Upper lobe of right lung (tissue), 1 donor: Measurements from ENCODE around the gene WWC1. TPM values are rescaled to one million over a fixed set of nuclear protein-coding genes. Genes with fewer than 3 reads are reported as not detected.

ENCODE experiments used
- ATAC-seq: fragments of 200-7000 bp; cut with Tn5 transposase; one replicate; pipeline ENCODE4 v1.9.1; 2020; ENCODE audit warnings: mild to moderate bottlenecking, moderate library complexity
- DNase-seq: peaks from one replicate; pipeline ENCODE4 v3.0.0-alpha.2; 2020
- H3K27ac ChIP-seq: fragments of 200-600 bp; one replicate; pipeline ENCODE4 v1.8.0; 2022
- H3K27me3 ChIP-seq: fragments of 200-600 bp; one replicate; pipeline ENCODE4 v1.8.0; 2022; ENCODE audit warnings: mild to moderate bottlenecking
- H3K36me3 ChIP-seq: fragments of 200-600 bp; one replicate; pipeline ENCODE4 v1.8.0; 2022
- H3K4me1 ChIP-seq: fragments of 200-600 bp; one replicate; pipeline ENCODE4 v1.8.0; 2022
- H3K4me3 ChIP-seq: fragments of 200-600 bp; one replicate; pipeline ENCODE4 v1.8.0; 2022; ENCODE audit warnings: mild to moderate bottlenecking
- H3K9me3 ChIP-seq: fragments of 200-600 bp; one replicate; pipeline ENCODE4 v1.8.0; 2022
- CTCF ChIP-seq: fragments of 200-600 bp; IDR thresholded peaks from one replicate; pipeline ENCODE4 v1.8.0; 2022; ENCODE audit warnings: antibody characterized with exemption
- intact Hi-C: fragments of 100-400 bp; cut with DNase I; formaldehyde crosslinking; loops from one replicate; pipeline ENCODE4 v1.11.0; 2022
- total RNA-seq: library from RNA; stranded (reverse); fragmentation: NEBNext Ultra II Directional; extraction: Animal tissue kit (Norgen Biotek cat#: 25700); gene quantifications from one replicate; pipeline ENCODE4 v1.2.1, GENCODE V29; 2021
- donor health status: DM: no; HTN: yes; CAD: no; lungs with severe emphysema.

WWC1 gene
- total RNA-seq, 1 donor from 2014 or later: 94.2 TPM

GRCh38 chr5:168424594-168425323 lies 133.3 kb downstream of the WWC1 start:
- H3K27me3 ChIP-seq: no peaks in the 10 kb centered on the region
- no peak for TF ChIP-seq CTCF
- no peak for ATAC-seq
- no peaks in the 10 kb centered on the region for H3K9me3 ChIP-seq
- H3K36me3 ChIP-seq: peaks cover 2% of the 10 kb centered on the region
- DNase-seq: no peak
- no peak overlapping the region for H3K27ac ChIP-seq
- intact Hi-C loops: no loop called here
- H3K4me3 ChIP-seq: no peak overlapping the region
- no peaks in the 10 kb centered on the region for H3K4me1 ChIP-seq

DNA sequence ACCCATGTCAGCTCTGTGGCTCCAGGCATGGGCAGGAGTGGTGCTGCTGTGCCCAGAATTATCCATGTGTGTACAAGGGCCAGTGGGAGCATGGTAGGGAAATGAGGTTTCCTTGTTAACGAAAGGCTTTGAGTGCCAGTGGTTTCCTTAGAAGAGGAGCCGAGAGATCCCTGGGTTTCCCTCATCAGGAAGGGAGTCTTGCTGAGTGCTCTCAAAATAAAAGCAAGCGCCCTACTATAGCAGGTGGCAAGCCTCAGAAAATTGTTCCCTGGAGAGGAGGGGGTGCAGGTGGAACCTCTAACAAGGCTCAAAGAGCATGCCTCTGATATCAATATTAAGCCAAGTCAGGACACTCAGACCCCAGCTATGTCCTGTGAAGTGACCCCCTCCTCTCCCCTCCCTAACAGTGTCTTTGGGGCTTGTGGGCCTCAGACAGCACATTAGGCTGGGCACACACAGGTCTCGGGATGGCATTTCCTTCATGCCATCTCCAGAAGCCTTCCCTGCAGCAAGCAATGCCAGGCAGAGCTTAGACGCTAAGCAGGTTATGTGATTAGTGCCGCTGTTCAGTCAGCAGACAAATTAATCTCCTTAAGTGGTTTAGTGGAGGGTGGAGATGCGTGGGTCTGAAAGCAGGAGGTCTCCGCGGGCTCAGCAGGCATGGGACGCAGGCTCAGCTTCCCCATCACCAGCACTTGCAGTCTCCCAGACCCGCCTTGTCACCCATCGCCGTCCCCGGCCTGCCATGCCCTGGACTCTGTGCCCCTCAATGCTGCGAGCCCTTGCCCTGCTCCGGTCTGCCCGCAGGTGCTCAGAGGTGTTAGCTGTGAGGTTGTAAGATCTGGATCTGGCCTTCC lies 134.8 kb downstream of the WWC1 start:
- H3K9me3 ChIP-seq: no peaks in the 10 kb centered on the region
- TF ChIP-seq CTCF: no peak
- no peak overlapping the region for H3K4me3 ChIP-seq
- no peaks in the 10 kb centered on the region for H3K27me3 ChIP-seq
- H3K4me1 ChIP-seq: no peaks in the 10 kb centered on the region
- no peak overlapping the region for H3K27ac ChIP-seq
- intact Hi-C loops: no loop called here
- DNase-seq (no peak), ATAC-seq (peak; percentile 6)
- H3K36me3 ChIP-seq: peaks cover 12% of the 10 kb centered on the region

GRCh38 chr5:168426864-168427172 lies 135.4 kb downstream of the WWC1 start:
- ATAC-seq (peak; percentile 53), DNase-seq (no peak)
- Histone ChIP-seq H3K4me3 (no peak overlapping the region), H3K36me3 (peaks cover 12% of the 10 kb centered on the region), H3K4me1 (no peaks in the 10 kb centered on the region), H3K9me3 (no peaks in the 10 kb centered on the region), H3K27me3 (no peaks in the 10 kb centered on the region), H3K27ac (no peak overlapping the region)
- intact Hi-C loops: no loop called here
- TF ChIP-seq CTCF: no peak

DNA sequence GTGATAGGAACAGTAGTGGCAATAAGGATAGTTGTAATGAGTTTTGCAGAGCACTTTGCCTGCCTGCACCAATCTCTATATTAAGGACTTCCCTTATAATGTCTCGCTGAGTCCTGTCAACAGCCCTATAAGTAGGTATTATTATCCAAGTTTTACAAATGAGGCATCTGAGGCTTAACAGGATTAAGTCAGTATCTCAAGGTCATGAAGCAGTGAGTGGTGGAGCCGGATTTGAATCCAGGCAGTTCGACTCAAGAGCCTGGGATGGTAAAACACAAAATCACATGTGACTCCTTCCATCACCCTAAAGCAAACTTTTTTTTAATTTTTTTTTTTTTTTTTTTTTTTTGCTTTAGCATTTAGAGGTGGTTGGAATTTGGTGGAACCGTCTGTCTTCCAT lies 135.8 kb downstream of the WWC1 start:
- no peaks in the 10 kb centered on the region for H3K27me3 ChIP-seq
- no peak for DNase-seq
- intact Hi-C loops: no loop called here
- no peak for ATAC-seq
- H3K36me3 ChIP-seq: peaks cover 12% of the 10 kb centered on the region
- no peak overlapping the region for H3K27ac ChIP-seq
- H3K4me3 ChIP-seq: no peak overlapping the region
- no peaks in the 10 kb centered on the region for H3K9me3 ChIP-seq
- H3K4me1 ChIP-seq: no peaks in the 10 kb centered on the region
- no peak for TF ChIP-seq CTCF

DNA sequence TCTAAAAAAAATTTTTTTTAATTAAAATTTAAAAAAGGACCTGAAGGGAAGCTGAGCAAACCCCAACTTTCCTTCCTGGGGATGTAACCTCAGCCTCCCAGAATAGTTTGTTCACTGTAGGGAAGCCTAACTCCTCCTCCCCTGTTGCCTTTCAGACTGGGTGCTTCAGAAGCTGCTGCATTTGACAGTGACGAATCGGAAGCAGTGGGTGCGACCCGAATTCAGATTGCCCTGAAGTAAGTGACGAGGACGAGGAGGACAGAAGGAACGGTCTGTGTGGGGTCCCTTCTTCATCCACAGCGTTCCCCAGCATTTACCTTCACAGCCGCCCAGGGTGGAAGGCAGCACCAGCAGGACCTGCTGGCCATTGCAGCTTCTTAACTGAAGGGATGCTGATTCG lies 137.1 kb downstream of the WWC1 start:
- Histone ChIP-seq H3K4me3 (no peak overlapping the region), H3K36me3 (peaks cover 12% of the 10 kb centered on the region), H3K27ac (no peak overlapping the region), H3K9me3 (no peaks in the 10 kb centered on the region), H3K4me1 (no peaks in the 10 kb centered on the region), H3K27me3 (no peaks in the 10 kb centered on the region)
- DNase-seq: no peak
- no peak for ATAC-seq
- no peak for TF ChIP-seq CTCF
- intact Hi-C loops: no loop called here
